K562 (cell line): Measurements from ENCODE around the gene HTR3C. TPM values are rescaled to one million over a fixed set of nuclear protein-coding genes. Genes with fewer than 3 reads are reported as not detected.
A peak's percentile ranks its signal among the peaks of the same experiment; 100 is the strongest.

Experiments used
- CCNT2 ChIP-seq: IDR thresholded peaks from 2 replicates; pipeline ENCODE4 v1.6.1; 2011; ENCODE audit warnings: borderline replicate concordance, low read depth, mild to moderate bottlenecking, moderate library complexity, mixed read lengths, low read length; ENCODE audit not compliant: insufficient read length; ENCODE audit errors: extremely low read depth
- CHD4 ChIP-seq: fragments of 200-600 bp; sonication (generic); IDR thresholded peaks from 3 replicates; pipeline ENCODE4 v1.6.1; 2012; ENCODE audit warnings: low read depth, mild to moderate bottlenecking, mixed read lengths, low read length, inconsistent platforms; ENCODE audit not compliant: insufficient read depth, insufficient replicate concordance, poor library complexity, severe bottlenecking
- EGR1 ChIP-seq: fragments of 450-650 bp; conservative IDR thresholded peaks from 2 replicates; pipeline ENCODE4 v1.6.1; 2017; ENCODE audit warnings: mild to moderate bottlenecking
- EHMT2 ChIP-seq: fragments of 450-650 bp; IDR thresholded peaks from 2 replicates; pipeline ENCODE4 v1.6.1; 2018; ENCODE audit warnings: antibody characterized with exemption
- ELF1 ChIP-seq: fragments of 200-800 bp; sonication (Bioruptor generic); IDR thresholded peaks from 2 replicates; pipeline ENCODE4 v1.6.1; 2016; ENCODE audit warnings: missing genetic modification characterization, missing compliant biosample characterization
- KLF16 ChIP-seq: IDR thresholded peaks from 2 replicates; pipeline ENCODE4 v1.6.1; 2016; ENCODE audit warnings: antibody characterized with exemption
- LEF1 ChIP-seq: fragments of 450-650 bp; IDR thresholded peaks from 2 replicates; pipeline ENCODE4 v1.6.1; 2016; ENCODE audit warnings: mild to moderate bottlenecking
- MBD2 ChIP-seq: sonication (generic); IDR thresholded peaks from 2 replicates; pipeline ENCODE4 v1.6.1; 2016; ENCODE audit warnings: low read depth, borderline replicate concordance
- MCM2 ChIP-seq: fragments of 450-650 bp; IDR thresholded peaks from 2 replicates; pipeline ENCODE4 v1.6.1; 2017; ENCODE audit warnings: low read depth, mild to moderate bottlenecking
- MXI1 ChIP-seq: IDR thresholded peaks from 2 replicates; pipeline ENCODE4 v1.6.1; 2011; ENCODE audit warnings: low read depth, mild to moderate bottlenecking, improper control_type of control experiment, low read length
- NCOR1 ChIP-seq: fragments of 450-650 bp; IDR thresholded peaks from 2 replicates; pipeline ENCODE4 v1.6.1; 2016; ENCODE audit warnings: mild to moderate bottlenecking, moderate library complexity
- RBM22 ChIP-seq: fragments of 200-400 bp; formaldehyde crosslinking; IDR thresholded peaks from 2 replicates; pipeline ENCODE4 v1.6.1; 2018; ENCODE audit warnings: low read length, low read depth; ENCODE audit not compliant: poor library complexity, severe bottlenecking
- RNF2 ChIP-seq: sonication (generic); IDR thresholded peaks from 2 replicates; pipeline ENCODE4 v1.6.1; 2016
- SAFB2 ChIP-seq: fragments of 200-400 bp; formaldehyde crosslinking; IDR thresholded peaks from 2 replicates; pipeline ENCODE4 v1.6.1; 2018; ENCODE audit warnings: borderline replicate concordance, low read length, low read depth, moderate library complexity; ENCODE audit not compliant: severe bottlenecking
- SRF ChIP-seq, 2 experiments: fragments of 250-450, 450-650 bp in 1 of 2; sonication (Bioruptor Pico) in 1 of 2; sonication (generic) in 1 of 2; formaldehyde crosslinking; IDR thresholded peaks; 2 replicates each; pipeline versions ENCODE4 v1.5.0 to v1.5.1; 2020 to 2022; ENCODE audit warnings: mild to moderate bottlenecking in 1 of 2, missing genetic modification reagents in 1 of 2
- SRSF1 ChIP-seq: fragments of 200-400 bp; formaldehyde crosslinking; IDR thresholded peaks from 2 replicates; pipeline ENCODE4 v1.6.1; 2017; ENCODE audit warnings: mild to moderate bottlenecking, low read depth, low read length, moderate library complexity
- TAL1 ChIP-seq: fragments of 450-650 bp; IDR thresholded peaks from 2 replicates; pipeline ENCODE4 v1.6.1; 2016; ENCODE audit warnings: mild to moderate bottlenecking
- TCF3 ChIP-seq: sonication (generic); formaldehyde crosslinking; IDR thresholded peaks from 2 replicates; pipeline ENCODE4 v1.4.0; 2020; ENCODE audit warnings: mild to moderate bottlenecking, missing genetic modification reagents
- ZNF174 ChIP-seq: fragments of 250-450 bp; sonication (Bioruptor Pico); IDR thresholded peaks from 2 replicates; pipeline ENCODE4 v1.4.0; 2020; ENCODE audit warnings: mild to moderate bottlenecking
- ZNF217 ChIP-seq: sonication (generic); formaldehyde crosslinking; IDR thresholded peaks from 2 replicates; pipeline ENCODE4 v1.8.0; 2022; ENCODE audit warnings: mild to moderate bottlenecking, missing genetic modification reagents
- ZNF57 ChIP-seq: fragments of 450-650 bp; formaldehyde crosslinking; IDR thresholded peaks from 2 replicates; pipeline ENCODE4 v1.4.0; 2020; ENCODE audit warnings: mild to moderate bottlenecking, moderate library complexity
- polyA plus RNA-seq, 8 experiments: library from polyadenylated mRNA; depleted of rRNA in 4 of 8; stranded (reverse) in 5 of 8; unstranded in 3 of 8; fragments of >200 nt; fragmentation: Nextera tagmentation in 2 of 8; fragmentation: Illumina TruSeq in 1 of 8; extraction: Ambion mirVana in 2 of 8; extraction: Trizol in 1 of 8; gene quantifications; 2 replicates each; pipeline versions ENCODE4 v1.2.1 to v1.2.3, GENCODE V29; 2011 to 2014; ENCODE audit warnings: inconsistent platforms in 1 of 8, missing spikeins in 1 of 8
- total RNA-seq, 7 experiments: library from RNA; depleted of rRNA in 6 of 7; stranded (reverse); fragments of >200 nt in 6 of 7; fragmentation: Illumina TruSeq in 2 of 7; extraction: Trizol in 2 of 7; gene quantifications; 2 replicates each; pipeline versions ENCODE4 v1.2.1 to v1.2.3, GENCODE V29; 2011 to 2021; ENCODE audit warnings: low replicate concordance in 1 of 7
- TF ChIP-seq, protein P1 (sequence below), 2 experiments: fragments of 450-650 bp; conservative IDR thresholded peaks; 2 replicates each; pipeline ENCODE4 v1.6.1; 2017; ENCODE audit warnings: mild to moderate bottlenecking in 2 of 2, moderate library complexity in 2 of 2
- TF ChIP-seq, protein P2 (sequence below): fragments of 250-450 bp; sonication (Bioruptor Pico); IDR thresholded peaks from 2 replicates; pipeline ENCODE4 v1.8.0; 2022; ENCODE audit warnings: moderate library complexity, mild to moderate bottlenecking, inconsistent platforms
- TF ChIP-seq, protein P3 (sequence below): sonication (generic); formaldehyde crosslinking; IDR thresholded peaks from 2 replicates; pipeline ENCODE4 v1.8.0; 2022; ENCODE audit warnings: missing genetic modification reagents, mild to moderate bottlenecking, borderline replicate concordance
- TF ChIP-seq, protein P4 (sequence below): fragments of 250-450 bp; sonication (Bioruptor Pico); IDR thresholded peaks from 2 replicates; pipeline ENCODE4 v1.8.0; 2022; ENCODE audit warnings: moderate library complexity, mild to moderate bottlenecking, inconsistent platforms

Gene HTR3C
- total and polyA plus RNA-seq, 9 of the 15 experiments (the other 6 are each of a cell fraction or from before 2014, with no cell fraction given) = 0.04 to 0.06 TPM; not detected in 7

DNA sequence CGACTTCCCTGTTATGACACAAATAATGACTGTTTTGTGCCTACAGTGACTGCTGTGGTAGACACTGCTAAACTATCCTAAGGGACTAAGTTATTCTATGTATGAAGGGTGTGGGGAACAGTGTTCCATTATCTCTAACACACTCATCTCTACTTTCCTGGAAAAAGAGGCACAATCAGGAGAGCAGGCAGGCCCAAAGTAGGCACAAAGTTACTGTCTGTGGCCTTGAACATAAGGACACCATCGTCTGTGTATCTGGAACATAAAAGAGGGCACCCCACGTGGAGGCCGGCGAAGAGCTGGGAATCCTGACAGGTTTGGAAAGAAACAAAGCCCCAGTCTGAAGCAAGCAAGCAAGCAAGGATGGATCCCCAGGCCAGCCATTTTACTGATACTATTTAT is 36.7 kb upstream of the HTR3C start (continued):
- TF ChIP-seq ZNF217 (no peak), KLF16 (no peak), ZNF57 (no peak), NCOR1 (peak; percentile 23; the same call in 1 of the 2 replicates), SRSF1 (no peak), TCF3 (peak; percentile 42; the same call in 1 of the 2 replicates), SAFB2 (no peak), ZNF174 (CRISPR knock-in tag) (no peak), MCM2 (no peak), SRF (CRISPR knock-in tag; IDR thresholded peaks at IDR 0.05) (no peak), CCNT2 (peak; percentile 13), RBM22 (no peak), TAL1 (0 out of 2 replicates have a peak, but pooled peaks have one; percentile 15), EHMT2 (0 out of 2 replicates have a peak, but pooled peaks have one; percentile 33), MXI1 (peak; percentile 43; the same call in 1 of the 2 replicates), EGR1 (no peak), RNF2 (no peak), ELF1 (tag) (no peak), MBD2 (no peak), CHD4 (peak; percentile 60), LEF1 (no peak)
- TF ChIP-seq, protein P1, sequence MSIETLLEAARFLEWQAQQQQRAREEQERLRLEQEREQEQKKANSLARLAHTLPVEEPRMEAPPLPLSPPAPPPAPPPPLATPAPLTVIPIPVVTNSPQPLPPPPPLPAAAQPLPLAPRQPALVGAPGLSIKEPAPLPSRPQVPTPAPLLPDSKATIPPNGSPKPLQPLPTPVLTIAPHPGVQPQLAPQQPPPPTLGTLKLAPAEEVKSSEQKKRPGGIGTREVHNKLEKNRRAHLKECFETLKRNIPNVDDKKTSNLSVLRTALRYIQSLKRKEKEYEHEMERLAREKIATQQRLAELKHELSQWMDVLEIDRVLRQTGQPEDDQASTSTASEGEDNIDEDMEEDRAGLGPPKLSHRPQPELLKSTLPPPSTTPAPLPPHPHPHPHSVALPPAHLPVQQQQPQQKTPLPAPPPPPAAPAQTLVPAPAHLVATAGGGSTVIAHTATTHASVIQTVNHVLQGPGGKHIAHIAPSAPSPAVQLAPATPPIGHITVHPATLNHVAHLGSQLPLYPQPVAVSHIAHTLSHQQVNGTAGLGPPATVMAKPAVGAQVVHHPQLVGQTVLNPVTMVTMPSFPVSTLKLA (conservative IDR thresholded peaks at IDR 0.05) = peak; percentile 60 to 66
- TF ChIP-seq, protein P2, sequence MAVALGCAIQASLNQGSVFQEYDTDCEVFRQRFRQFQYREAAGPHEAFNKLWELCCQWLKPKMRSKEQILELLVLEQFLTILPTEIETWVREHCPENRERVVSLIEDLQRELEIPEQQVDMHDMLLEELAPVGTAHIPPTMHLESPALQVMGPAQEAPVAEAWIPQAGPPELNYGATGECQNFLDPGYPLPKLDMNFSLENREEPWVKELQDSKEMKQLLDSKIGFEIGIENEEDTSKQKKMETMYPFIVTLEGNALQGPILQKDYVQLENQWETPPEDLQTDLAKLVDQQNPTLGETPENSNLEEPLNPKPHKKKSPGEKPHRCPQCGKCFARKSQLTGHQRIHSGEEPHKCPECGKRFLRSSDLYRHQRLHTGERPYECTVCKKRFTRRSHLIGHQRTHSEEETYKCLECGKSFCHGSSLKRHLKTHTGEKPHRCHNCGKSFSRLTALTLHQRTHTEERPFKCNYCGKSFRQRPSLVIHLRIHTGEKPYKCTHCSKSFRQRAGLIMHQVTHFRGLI (CRISPR knock-in tag) = no peak
- TF ChIP-seq, protein P3, sequence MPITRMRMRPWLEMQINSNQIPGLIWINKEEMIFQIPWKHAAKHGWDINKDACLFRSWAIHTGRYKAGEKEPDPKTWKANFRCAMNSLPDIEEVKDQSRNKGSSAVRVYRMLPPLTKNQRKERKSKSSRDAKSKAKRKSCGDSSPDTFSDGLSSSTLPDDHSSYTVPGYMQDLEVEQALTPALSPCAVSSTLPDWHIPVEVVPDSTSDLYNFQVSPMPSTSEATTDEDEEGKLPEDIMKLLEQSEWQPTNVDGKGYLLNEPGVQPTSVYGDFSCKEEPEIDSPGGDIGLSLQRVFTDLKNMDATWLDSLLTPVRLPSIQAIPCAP (CRISPR knock-in tag) = no peak
- TF ChIP-seq, protein P4, sequence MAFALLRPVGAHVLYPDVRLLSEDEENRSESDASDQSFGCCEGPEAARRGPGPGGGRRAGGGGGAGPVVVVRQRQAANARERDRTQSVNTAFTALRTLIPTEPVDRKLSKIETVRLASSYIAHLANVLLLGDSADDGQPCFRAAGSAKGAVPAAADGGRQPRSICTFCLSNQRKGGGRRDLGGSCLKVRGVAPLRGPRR (CRISPR knock-in tag) = no peak
